K562 treated with DMSO at 1 percent for 48 hours (cell line): Measurements from ENCODE around the gene GOLGA6L9. TPM values are rescaled to one million over a fixed set of nuclear protein-coding genes. Genes with fewer than 3 reads are reported as not detected.

Source experiments
- total RNA-seq: library from RNA; unstranded; fragments of 300-600 nt; gene quantifications from 2 replicates; pipeline ENCODE4 v1.2.3, GENCODE V29; 2022; ENCODE audit warnings: low replicate concordance; ENCODE audit errors: extremely low read depth

The GOLGA6L9 gene
- total RNA-seq: not detected in 2 replicates

GRCh38 chr15:82429693-82430092, at the start of gene GOLGA6L9:
Gene GOLGA6L9, plus strand, starts transcription at chr15:82429816. Its CDS starts 264 bp downstream, at chr15:82430080.

Other genes starting within 250 kb of the GOLGA6L9 start
- gene EFL1, start 167.1 kb upstream of the GOLGA6L9 start, total RNA-seq: not detected in 2 replicates
- gene SAXO2, start 167.0 kb upstream of the GOLGA6L9 start, total RNA-seq: not detected in 2 replicates
- gene GOLGA6L10, start 80.3 kb upstream of the GOLGA6L9 start, total RNA-seq: not detected in 2 replicates
- 4,412 TPM in 1 of 2 replicates, not detected in the other for gene RPS17, start 110.6 kb downstream of the GOLGA6L9 start, total RNA-seq
- not detected in 2 replicates for gene CPEB1, start 217.5 kb downstream of the GOLGA6L9 start, total RNA-seq